Gastroesophageal sphincter (tissue), 4 donors: ENCODE measurements around the gene CALB2. TPM values are rescaled to one million over a fixed set of nuclear protein-coding genes. Genes with fewer than 3 reads are reported as not detected.

Source experiments
- ATAC-seq: fragments of 150-250 bp; one replicate; pipeline ENCODE4 v1.9.1; 2016; ENCODE audit warnings: mild to moderate bottlenecking, moderate library complexity
- H3K27ac ChIP-seq, 4 donors: fragments of 200-600 bp; sonication (generic) in 3 of 4; 1 replicate in 3 of 4; 2 replicates in 1 of 4; pipeline ENCODE4 v1.5.1; 2016 to 2019
- H3K27me3 ChIP-seq: fragments of 200-600 bp; sonication (generic); one replicate; pipeline ENCODE4 v1.5.1; 2019
- H3K36me3 ChIP-seq, 2 donors: fragments of 200-600 bp; sonication (generic); one replicate each; pipeline ENCODE4 v1.5.1; 2019; ENCODE audit warnings: control low read depth in 1 of 2
- H3K4me1 ChIP-seq, 3 donors: fragments of 200-600 bp; sonication (generic); 1 replicate in 2 of 3; 2 replicates in 1 of 3; pipeline ENCODE4 v1.5.1; 2016 to 2019; ENCODE audit warnings: control low read depth in 2 of 3
- H3K4me3 ChIP-seq, 2 donors: fragments of 200-600 bp; sonication (generic); one replicate each; pipeline ENCODE4 v1.5.1; 2019; ENCODE audit warnings: mild to moderate bottlenecking in 1 of 2, moderate library complexity in 1 of 2
- H3K9me3 ChIP-seq, 3 donors: fragments of 200-600 bp; sonication (generic); one replicate each; pipeline ENCODE4 v1.5.1; 2017 to 2019; ENCODE audit warnings: control low read depth in 2 of 3
- EP300 ChIP-seq: sonication (generic); formaldehyde crosslinking; IDR thresholded peaks from one replicate; pipeline ENCODE4 v1.6.1; 2017; ENCODE audit warnings: antibody characterized with exemption, mild to moderate bottlenecking
- POLR2A ChIP-seq, 2 donors: fragments of 450-650 bp; IDR thresholded peaks; one replicate each; pipeline ENCODE4 v1.6.1; 2017; ENCODE audit warnings: antibody characterized with exemption in 2 of 2, mild to moderate bottlenecking in 2 of 2, moderate library complexity in 1 of 2
- POLR2AphosphoS5 ChIP-seq: sonication (generic); formaldehyde crosslinking; IDR thresholded peaks from one replicate; pipeline ENCODE4 v1.6.1; 2017; ENCODE audit warnings: antibody characterized with exemption
- WGBS, 2 donors: methylation state at CpG; one replicate each; pipeline ENCODE4 v1.1.5; 2018; ENCODE audit warnings: low coverage in 1 of 2; 5-methylcytosine and 5-hydroxymethylcytosine counted together
- total RNA-seq, 4 donors: library from RNA; depleted of rRNA; stranded (reverse); fragments of >200 nt; gene quantifications; one replicate each; pipeline ENCODE4 v1.1.0, GENCODE V29; 2016
- TF ChIP-seq, protein P1 (sequence below), 4 experiments: fragments of 200-600 bp in 2 of 4; fragments of 450-650 bp in 2 of 4; sonication (generic) in 1 of 4; IDR thresholded peaks; one replicate each; pipeline ENCODE4 v1.5.1; 2017 to 2019; ENCODE audit warnings: antibody characterized with exemption in 4 of 4, mild to moderate bottlenecking in 2 of 4, moderate library complexity in 2 of 4

Gene CALB2
- total RNA-seq, 4 donors from 2014 or later: 0.85 to 2.8 TPM; not detected in 2

DNA sequence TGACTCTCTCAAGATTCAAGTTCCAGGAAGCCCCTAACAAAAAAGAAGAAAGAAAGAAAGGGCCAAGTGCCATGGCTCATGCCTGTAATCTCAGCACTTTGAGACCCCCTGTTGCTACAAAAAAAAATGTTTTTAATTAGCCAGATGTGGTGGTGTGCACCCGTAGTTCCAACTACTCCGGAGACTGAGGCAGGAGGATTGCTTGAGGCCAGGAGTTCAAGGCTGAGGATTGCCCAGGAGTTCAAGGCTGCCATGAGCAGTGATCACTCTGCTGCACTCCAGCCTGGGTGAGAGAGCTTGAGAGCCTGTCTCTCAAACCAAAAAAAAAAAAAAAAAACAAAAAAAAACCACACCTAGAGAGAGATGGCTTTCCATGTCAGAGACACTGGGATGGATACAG lies 64.5 kb downstream of the CALB2 start:
- peaks cover 74% of the 10 kb centered on the region for H3K27me3 ChIP-seq
- 45% methylated on average over 2 of the region's 2 CpGs; no CpG with 5 or more reads in 1 of the 2 donors for WGBS, 2 donors
- ATAC-seq: no peak
- TF ChIP-seq EP300 (no peak), POLR2A (IDR thresholded peaks at IDR 0.05) (no peak), POLR2AphosphoS5 (no peak)
- TF ChIP-seq, protein P1, sequence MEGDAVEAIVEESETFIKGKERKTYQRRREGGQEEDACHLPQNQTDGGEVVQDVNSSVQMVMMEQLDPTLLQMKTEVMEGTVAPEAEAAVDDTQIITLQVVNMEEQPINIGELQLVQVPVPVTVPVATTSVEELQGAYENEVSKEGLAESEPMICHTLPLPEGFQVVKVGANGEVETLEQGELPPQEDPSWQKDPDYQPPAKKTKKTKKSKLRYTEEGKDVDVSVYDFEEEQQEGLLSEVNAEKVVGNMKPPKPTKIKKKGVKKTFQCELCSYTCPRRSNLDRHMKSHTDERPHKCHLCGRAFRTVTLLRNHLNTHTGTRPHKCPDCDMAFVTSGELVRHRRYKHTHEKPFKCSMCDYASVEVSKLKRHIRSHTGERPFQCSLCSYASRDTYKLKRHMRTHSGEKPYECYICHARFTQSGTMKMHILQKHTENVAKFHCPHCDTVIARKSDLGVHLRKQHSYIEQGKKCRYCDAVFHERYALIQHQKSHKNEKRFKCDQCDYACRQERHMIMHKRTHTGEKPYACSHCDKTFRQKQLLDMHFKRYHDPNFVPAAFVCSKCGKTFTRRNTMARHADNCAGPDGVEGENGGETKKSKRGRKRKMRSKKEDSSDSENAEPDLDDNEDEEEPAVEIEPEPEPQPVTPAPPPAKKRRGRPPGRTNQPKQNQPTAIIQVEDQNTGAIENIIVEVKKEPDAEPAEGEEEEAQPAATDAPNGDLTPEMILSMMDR (IDR thresholded peaks at IDR 0.05): no peak
- H3K4me1 ChIP-seq: no peaks in the 10 kb centered on the region
- no peak overlapping the region for H3K27ac ChIP-seq
- H3K4me3 ChIP-seq: no peak overlapping the region
- H3K9me3 ChIP-seq: peaks cover 0 to 11% (median 0%) of the 10 kb centered on the region in 3 donors
- no peaks in the 10 kb centered on the region for H3K36me3 ChIP-seq

DNA sequence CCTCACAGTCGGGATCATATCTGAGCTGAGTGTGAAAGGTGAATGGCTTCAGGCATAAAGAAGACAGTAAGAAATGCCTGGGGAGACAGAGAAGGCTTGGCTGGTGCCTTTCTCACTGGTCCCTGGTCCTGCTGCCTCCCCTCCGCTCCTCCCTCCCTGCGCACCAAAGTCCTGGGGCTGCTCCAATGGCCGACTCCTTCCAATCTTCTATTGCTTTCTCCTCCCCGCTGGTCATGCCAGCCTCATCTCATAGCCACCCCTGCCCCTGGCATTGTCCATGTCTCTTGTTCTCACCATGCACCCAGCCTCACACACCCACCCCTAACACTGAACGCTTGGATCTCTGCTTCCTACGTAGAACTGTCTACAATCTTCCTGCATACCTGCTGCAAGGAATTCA lies 65.3 kb downstream of the CALB2 start:
- TF ChIP-seq EP300 (no peak), POLR2AphosphoS5 (no peak), POLR2A (IDR thresholded peaks at IDR 0.05) (no peak)
- TF ChIP-seq, protein P1 (IDR thresholded peaks at IDR 0.05): no peak
- Histone ChIP-seq H3K27me3 (peaks cover 77% of the 10 kb centered on the region), H3K4me1 (no peaks in the 10 kb centered on the region), H3K9me3 (peaks cover 0 to 19% (median 0%) of the 10 kb centered on the region in 3 donors), H3K4me3 (no peak overlapping the region), H3K36me3 (no peaks in the 10 kb centered on the region), H3K27ac (no peak overlapping the region)
- WGBS, 2 donors: 72 to 76% methylated on average over 3 to 5 of the region's 7 CpGs
- ATAC-seq: no peak

DNA sequence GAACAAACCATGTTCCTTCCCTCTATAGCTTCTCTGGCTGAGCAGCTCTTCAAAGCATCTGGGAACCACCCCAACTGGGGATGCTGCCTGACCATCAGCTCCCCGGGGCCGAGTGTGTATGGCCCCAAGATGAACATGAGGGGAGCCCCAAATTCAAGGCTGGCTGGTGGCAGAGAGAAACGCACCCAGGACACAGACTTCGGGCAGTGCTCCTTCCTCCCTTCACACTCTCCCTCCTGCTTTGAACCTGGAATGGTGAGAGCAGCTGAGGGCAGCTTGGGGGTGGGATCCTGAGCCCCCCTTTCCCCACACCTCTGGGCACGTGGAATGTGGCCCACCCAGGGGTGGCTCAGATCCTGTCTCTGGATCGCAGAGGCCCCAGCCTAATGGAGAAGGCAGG lies 66.1 kb downstream of the CALB2 start:
- Histone ChIP-seq H3K4me3 (no peak overlapping the region), H3K27ac (no peak overlapping the region), H3K36me3 (no peaks in the 10 kb centered on the region), H3K4me1 (no peaks in the 10 kb centered on the region), H3K27me3 (peaks cover 83% of the 10 kb centered on the region), H3K9me3 (peaks cover 0 to 25% (median 0%) of the 10 kb centered on the region in 3 donors)
- no peak for TF ChIP-seq EP300
- TF ChIP-seq POLR2A (IDR thresholded peaks at IDR 0.05): no peak
- TF ChIP-seq, protein P1 (IDR thresholded peaks at IDR 0.05): no peak
- TF ChIP-seq POLR2AphosphoS5: no peak
- no peak for ATAC-seq
- 40 to 50% methylated on average over 1 to 2 of the region's 6 CpGs for WGBS, 2 donors

DNA sequence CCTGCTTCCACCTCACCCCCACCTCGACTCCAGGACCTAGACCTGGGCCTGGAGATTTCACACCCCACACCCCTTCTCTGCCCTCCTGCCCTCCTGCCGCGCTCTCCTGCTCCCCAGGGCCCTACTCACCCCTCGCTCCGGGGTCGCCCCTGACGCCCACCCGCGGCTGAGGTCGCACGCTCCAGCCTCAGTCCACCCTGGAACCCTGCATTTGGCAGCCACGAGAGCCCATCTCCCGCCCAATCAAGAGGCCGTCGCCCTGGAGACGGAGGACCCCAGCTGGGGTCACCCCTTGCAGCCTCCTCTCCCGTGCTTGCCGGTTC lies 67.2 kb downstream of the CALB2 start:
- Histone ChIP-seq H3K36me3 (no peaks in the 10 kb centered on the region), H3K27me3 (peaks cover 86% of the 10 kb centered on the region), H3K9me3 (peaks cover 0 to 20% (median 0%) of the 10 kb centered on the region in 3 donors), H3K4me3 (no peak overlapping the region), H3K4me1 (no peaks in the 10 kb centered on the region), H3K27ac (no peak overlapping the region)
- no peak for ATAC-seq
- 5 to 8% methylated on average over 3 to 11 of the region's 18 CpGs for WGBS, 2 donors
- TF ChIP-seq POLR2A (IDR thresholded peaks at IDR 0.05): no peak
- TF ChIP-seq POLR2AphosphoS5: no peak
- TF ChIP-seq EP300: no peak
- TF ChIP-seq, protein P1 (IDR thresholded peaks at IDR 0.05): no peak

DNA sequence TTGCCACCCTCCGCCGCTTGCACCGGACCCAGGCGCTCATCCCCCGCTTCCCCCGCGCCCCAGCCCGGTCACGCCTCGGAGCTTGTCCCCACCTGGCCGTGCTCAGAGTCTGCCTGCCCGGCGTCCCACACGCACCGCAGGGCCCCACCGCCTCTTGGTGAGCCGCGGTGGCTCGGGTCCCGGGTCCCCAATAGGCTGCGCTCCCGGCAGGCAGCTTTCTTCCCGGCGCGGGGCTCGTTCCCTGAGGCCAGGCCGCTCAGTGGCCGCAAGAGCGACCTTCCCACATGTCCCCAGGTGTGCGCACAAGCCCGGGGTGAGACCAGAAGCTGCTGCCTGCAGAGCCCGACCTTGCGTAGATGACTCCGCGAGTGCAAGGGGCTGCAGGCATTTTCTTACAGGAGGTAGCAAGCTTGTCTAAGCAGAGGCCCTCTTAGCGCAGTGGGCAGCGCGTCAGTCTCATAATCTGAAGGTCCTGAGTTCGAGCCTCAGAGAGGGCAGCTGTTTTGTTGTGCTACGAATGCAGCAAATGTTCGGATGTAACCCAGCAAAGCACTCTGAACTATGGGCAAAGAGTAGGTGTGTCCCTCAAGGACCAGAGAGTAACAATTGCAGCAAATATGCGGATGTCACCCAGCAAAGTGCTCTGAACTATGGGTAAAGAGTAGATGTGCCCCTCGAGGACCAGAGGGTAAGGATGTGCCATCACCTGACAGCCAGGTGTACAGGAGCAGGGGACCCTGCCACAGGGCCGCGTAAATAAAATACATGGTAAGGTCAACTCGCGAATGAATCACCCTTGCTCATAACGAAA lies 67.8 kb downstream of the CALB2 start:
- 2 to 7% methylated on average over 7 to 9 of the region's 48 CpGs for WGBS, 2 donors
- H3K4me3 ChIP-seq: no peak overlapping the region
- ATAC-seq: no peak

More for the DNA sequence above, 67.8 kb downstream of the CALB2 start:
- peaks cover 0 to 19% (median 0%) of the 10 kb centered on the region in 3 donors for H3K9me3 ChIP-seq
- TF ChIP-seq POLR2AphosphoS5 (no peak), POLR2A (IDR thresholded peaks at IDR 0.05) (no peak), EP300 (no peak)
- TF ChIP-seq, protein P1 (IDR thresholded peaks at IDR 0.05): no peak
- H3K36me3 ChIP-seq: no peaks in the 10 kb centered on the region
- H3K4me1 ChIP-seq: no peaks in the 10 kb centered on the region
- no peak overlapping the region for H3K27ac ChIP-seq
- H3K27me3 ChIP-seq: peaks cover 88% of the 10 kb centered on the region
